Sigmoid colon (tissue), 7 donors: ENCODE results near the gene CEP128. TPM values are rescaled to one million over a fixed set of nuclear protein-coding genes. Genes with fewer than 3 reads are reported as not detected.

Source experiments
- DNase-seq: peaks from one replicate; pipeline ENCODE4 v3.0.0-alpha.2; 2019
- H3K27ac ChIP-seq, 4 donors: fragments of 200-600 bp; sonication (generic); one replicate each; pipeline ENCODE4 v1.5.1; 2016 to 2019; ENCODE audit warnings: mild to moderate bottlenecking in 1 of 4
- H3K27me3 ChIP-seq, 3 donors: fragments of 200-600 bp; sonication (generic); one replicate each; pipeline ENCODE4 v1.5.1; 2019; ENCODE audit warnings: mild to moderate bottlenecking in 1 of 3
- H3K36me3 ChIP-seq, 4 donors: fragments of 200-600 bp; sonication (generic); one replicate each; pipeline ENCODE4 v1.5.1; 2016 to 2019
- H3K4me1 ChIP-seq, 4 donors: fragments of 200-600 bp; sonication (generic); one replicate each; pipeline ENCODE4 v1.5.1; 2017 to 2019
- H3K4me3 ChIP-seq, 4 donors: fragments of 200-600 bp; sonication (generic); one replicate each; pipeline ENCODE4 v1.5.1; 2017 to 2019; ENCODE audit warnings: mild to moderate bottlenecking in 2 of 4, moderate library complexity in 1 of 4
- H3K9me3 ChIP-seq, 4 donors: fragments of 200-600 bp in 3 of 4; sonication (generic) in 3 of 4; one replicate each; pipeline versions ENCODE4 v1.5.1 to v1.6.1; 2013 to 2019
- EP300 ChIP-seq, 4 donors: sonication (generic); formaldehyde crosslinking; IDR thresholded peaks; one replicate each; pipeline ENCODE4 v1.6.1; 2017; ENCODE audit warnings: antibody characterized with exemption in 4 of 4
- POLR2A ChIP-seq, 2 donors: fragments of 450-650 bp; IDR thresholded peaks; one replicate each; pipeline ENCODE4 v1.6.1; 2016; ENCODE audit warnings: antibody characterized with exemption in 2 of 2, mild to moderate bottlenecking in 2 of 2, moderate library complexity in 2 of 2
- POLR2AphosphoS5 ChIP-seq, 4 donors: sonication (generic); formaldehyde crosslinking; IDR thresholded peaks; one replicate each; pipeline ENCODE4 v1.6.1; 2017; ENCODE audit warnings: antibody characterized with exemption in 4 of 4
- WGBS, 2 donors: extraction: QIAGEN DNeasy Blood & Tissue Kit; methylation state at CpG; one replicate each; pipeline ENCODE4 v1.1.7; 2013; 5-methylcytosine and 5-hydroxymethylcytosine counted together
- intact Hi-C: fragments of 100-400 bp; cut with DNase I; formaldehyde crosslinking; loops from one replicate; pipeline ENCODE4 v1.15.1; 2023
- polyA plus RNA-seq, 3 donors: library from polyadenylated mRNA; stranded (reverse); fragments of 200-250 nt; gene quantifications; one replicate each; pipeline ENCODE4 v1.2.3, GENCODE V29; 2013
- total RNA-seq, 4 donors: library from RNA; depleted of rRNA; stranded (reverse); fragments of >200 nt; gene quantifications; one replicate each; pipeline ENCODE4 v1.1.0, GENCODE V29; 2016
- TF ChIP-seq, protein P1 (sequence below), 4 experiments: fragments of 450-650 bp in 3 of 4; fragments of 200-600 bp in 1 of 4; IDR thresholded peaks; one replicate each; pipeline ENCODE4 v1.5.1; 2016 to 2019; ENCODE audit warnings: antibody characterized with exemption in 4 of 4, mild to moderate bottlenecking in 3 of 4, moderate library complexity in 2 of 4
- donor health status: healthy with polysubstance abuse.
- donor health status: Bipolar disorder and iron deficiency.
- donor health status: healthy.

CEP128 gene
- total and polyA plus RNA-seq, 7 donors: 0.60 to 16.6 (median 8.3) TPM

DNA sequence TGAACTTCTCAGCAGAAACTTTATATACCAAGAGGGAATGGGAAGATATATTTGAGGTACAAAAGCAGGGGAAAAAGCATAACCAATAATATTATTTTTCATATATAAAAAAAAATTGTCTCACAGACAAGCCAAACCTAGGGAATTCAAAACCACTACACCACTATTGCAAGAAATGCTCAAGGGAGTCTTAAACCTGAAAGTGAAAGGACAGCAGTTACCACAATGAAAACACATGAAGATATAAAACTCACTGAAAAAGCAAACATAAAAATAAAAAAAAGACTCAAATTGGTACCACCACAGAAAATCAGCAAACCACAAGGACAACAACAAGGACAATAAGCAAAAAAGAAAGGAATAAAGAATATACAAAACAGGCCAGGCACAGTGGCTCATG is 131.9 kb downstream of the CEP128 start:
- TF ChIP-seq EP300 (IDR thresholded peaks at IDR 0.05) (no peak), POLR2A (IDR thresholded peaks at IDR 0.05) (no peak), POLR2AphosphoS5 (IDR thresholded peaks at IDR 0.05) (no peak)
- TF ChIP-seq, protein P1, sequence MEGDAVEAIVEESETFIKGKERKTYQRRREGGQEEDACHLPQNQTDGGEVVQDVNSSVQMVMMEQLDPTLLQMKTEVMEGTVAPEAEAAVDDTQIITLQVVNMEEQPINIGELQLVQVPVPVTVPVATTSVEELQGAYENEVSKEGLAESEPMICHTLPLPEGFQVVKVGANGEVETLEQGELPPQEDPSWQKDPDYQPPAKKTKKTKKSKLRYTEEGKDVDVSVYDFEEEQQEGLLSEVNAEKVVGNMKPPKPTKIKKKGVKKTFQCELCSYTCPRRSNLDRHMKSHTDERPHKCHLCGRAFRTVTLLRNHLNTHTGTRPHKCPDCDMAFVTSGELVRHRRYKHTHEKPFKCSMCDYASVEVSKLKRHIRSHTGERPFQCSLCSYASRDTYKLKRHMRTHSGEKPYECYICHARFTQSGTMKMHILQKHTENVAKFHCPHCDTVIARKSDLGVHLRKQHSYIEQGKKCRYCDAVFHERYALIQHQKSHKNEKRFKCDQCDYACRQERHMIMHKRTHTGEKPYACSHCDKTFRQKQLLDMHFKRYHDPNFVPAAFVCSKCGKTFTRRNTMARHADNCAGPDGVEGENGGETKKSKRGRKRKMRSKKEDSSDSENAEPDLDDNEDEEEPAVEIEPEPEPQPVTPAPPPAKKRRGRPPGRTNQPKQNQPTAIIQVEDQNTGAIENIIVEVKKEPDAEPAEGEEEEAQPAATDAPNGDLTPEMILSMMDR (IDR thresholded peaks at IDR 0.05): no peak

DNA sequence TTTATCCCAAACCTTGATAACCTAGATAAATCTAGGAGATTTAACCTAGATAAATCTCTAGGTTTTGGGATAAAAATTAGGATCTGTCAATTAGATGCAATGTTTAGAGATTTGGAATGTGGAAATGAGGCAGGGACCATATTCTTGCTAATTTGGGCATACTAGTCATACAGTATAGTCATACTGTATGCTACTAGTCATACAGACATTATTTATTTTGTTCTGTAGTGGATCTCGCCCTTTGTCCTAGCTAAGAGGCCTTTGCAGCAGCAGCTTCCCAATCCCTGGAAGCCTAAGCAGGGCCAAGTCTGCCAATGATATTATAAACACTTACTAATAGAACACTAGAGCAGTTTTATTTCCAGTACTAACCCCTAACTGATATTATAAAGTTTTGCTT is 136.4 kb downstream of the CEP128 start:
- 74 to 87% methylated on average over 1 of the region's 1 CpG for WGBS, 2 donors

More for the DNA sequence above, 131.9 kb downstream of the CEP128 start:
- Histone ChIP-seq H3K4me3 (no peak overlapping the region), H3K27me3 (no peaks in the 10 kb centered on the region), H3K27ac (no peak overlapping the region), H3K4me1 (no peaks in the 10 kb centered on the region), H3K36me3 (no peaks in the 10 kb centered on the region), H3K9me3 (no peaks in the 10 kb centered on the region)
- intact Hi-C loops: no loop called here
- no peak for DNase-seq

DNA sequence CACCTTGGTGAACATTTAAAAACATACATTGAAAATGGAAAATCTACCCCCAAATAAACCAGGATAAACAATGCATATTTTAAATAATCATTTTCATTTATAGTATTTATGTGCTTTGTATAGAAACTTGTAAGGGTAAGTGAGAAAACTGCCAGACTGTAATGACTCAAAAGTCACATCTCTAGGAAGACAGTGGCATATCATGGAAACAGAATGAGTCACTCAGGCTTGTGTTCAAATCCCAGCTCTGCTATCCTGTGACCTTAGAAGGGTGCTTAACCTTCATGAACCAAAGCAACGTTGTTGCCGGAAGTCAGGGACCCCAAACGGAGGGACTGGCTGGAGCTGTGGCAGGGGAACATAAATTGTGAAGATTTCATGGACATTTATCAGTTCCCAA is 142.7 kb downstream of the CEP128 start:
- TF ChIP-seq EP300 (IDR thresholded peaks at IDR 0.05) (no peak), POLR2A (IDR thresholded peaks at IDR 0.05) (no peak)
- intact Hi-C loops: no loop called here
- WGBS, 2 donors: 94 to 97% methylated on average over 3 of the region's 3 CpGs
- no peaks in the 10 kb centered on the region for H3K36me3 ChIP-seq
- H3K4me3 ChIP-seq: no peak overlapping the region
- H3K4me1 ChIP-seq: no peaks in the 10 kb centered on the region
- H3K27me3 ChIP-seq: no peaks in the 10 kb centered on the region
- peaks cover 0 to 5% (median 0%) of the 10 kb centered on the region in 4 donors for H3K9me3 ChIP-seq
- no peak for DNase-seq
- no peak overlapping the region for H3K27ac ChIP-seq

More for the DNA sequence above, 136.4 kb downstream of the CEP128 start:
- H3K27me3 ChIP-seq: no peaks in the 10 kb centered on the region
- TF ChIP-seq EP300 (IDR thresholded peaks at IDR 0.05) (no peak), POLR2A (IDR thresholded peaks at IDR 0.05) (no peak), POLR2AphosphoS5 (IDR thresholded peaks at IDR 0.05) (no peak)
- TF ChIP-seq, protein P1 (IDR thresholded peaks at IDR 0.05): no peak
- intact Hi-C loops: no loop called here
- no peaks in the 10 kb centered on the region for H3K9me3 ChIP-seq
- no peak overlapping the region for H3K4me3 ChIP-seq
- no peak for DNase-seq
- no peaks in the 10 kb centered on the region for H3K4me1 ChIP-seq
- no peaks in the 10 kb centered on the region for H3K36me3 ChIP-seq
- no peak overlapping the region for H3K27ac ChIP-seq

DNA sequence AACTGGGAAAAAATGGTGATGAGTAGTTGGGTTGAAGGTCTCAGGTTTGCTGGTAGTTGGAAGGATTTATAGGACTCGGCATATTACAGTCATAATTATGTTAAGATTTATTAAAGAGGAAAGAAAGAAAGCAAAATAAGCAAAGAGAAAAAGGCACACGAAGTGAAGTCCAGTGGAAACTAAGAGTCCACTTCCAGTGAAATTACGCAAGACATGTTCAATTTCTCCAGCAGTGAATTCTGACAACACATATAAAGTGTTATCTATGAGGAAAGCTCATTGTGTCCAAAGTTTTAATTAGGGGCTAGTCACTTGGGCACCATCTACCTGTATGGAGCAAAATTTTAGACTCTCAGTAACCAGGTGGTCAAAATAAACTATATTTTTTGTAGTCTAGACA is 143.3 kb downstream of the CEP128 start:
- peaks cover 0 to 5% (median 0%) of the 10 kb centered on the region in 4 donors for H3K9me3 ChIP-seq
- WGBS, 2 donors: 92 to 93% methylated on average over 3 of the region's 3 CpGs
- TF ChIP-seq EP300 (IDR thresholded peaks at IDR 0.05) (no peak), POLR2AphosphoS5 (IDR thresholded peaks at IDR 0.05) (no peak), POLR2A (IDR thresholded peaks at IDR 0.05) (no peak)
- TF ChIP-seq, protein P1 (IDR thresholded peaks at IDR 0.05): no peak
- no peak for DNase-seq
- no peaks in the 10 kb centered on the region for H3K27me3 ChIP-seq
- H3K4me1 ChIP-seq: no peaks in the 10 kb centered on the region
- intact Hi-C loops: no loop called here
- H3K4me3 ChIP-seq: no peak overlapping the region
- no peaks in the 10 kb centered on the region for H3K36me3 ChIP-seq
- H3K27ac ChIP-seq: no peak overlapping the region

DNA sequence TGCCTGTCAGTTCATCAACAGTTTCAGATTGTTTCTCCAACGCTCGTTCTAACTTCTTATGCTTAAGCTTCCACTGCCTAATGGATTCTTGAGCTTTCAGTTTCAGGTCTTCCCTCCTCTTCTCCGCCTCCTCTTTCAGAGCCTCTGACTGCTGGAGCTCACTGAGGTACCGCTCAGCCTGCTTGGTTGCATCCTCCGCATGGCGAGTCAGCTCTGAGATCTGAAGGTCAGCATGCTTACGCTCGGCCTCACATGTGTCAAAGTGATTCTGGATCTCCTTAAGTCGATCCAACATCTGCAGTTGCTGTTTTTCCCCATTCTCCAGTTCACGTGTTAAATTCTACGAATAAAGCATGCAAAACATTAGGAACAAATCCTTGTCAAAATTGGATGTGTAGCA is 148.8 kb downstream of the CEP128 start:
- no peaks in the 10 kb centered on the region for H3K4me1 ChIP-seq
- intact Hi-C loops: no loop called here

More for the DNA sequence above, 148.8 kb downstream of the CEP128 start:
- DNase-seq: no peak
- Histone ChIP-seq H3K27me3 (no peaks in the 10 kb centered on the region), H3K36me3 (peaks cover 0 to 13% (median 2%) of the 10 kb centered on the region in 4 donors), H3K27ac (no peak overlapping the region), H3K4me3 (no peak overlapping the region), H3K9me3 (no peaks in the 10 kb centered on the region)
- TF ChIP-seq EP300 (IDR thresholded peaks at IDR 0.05) (no peak), POLR2A (IDR thresholded peaks at IDR 0.05) (no peak), POLR2AphosphoS5 (IDR thresholded peaks at IDR 0.05) (no peak)
- TF ChIP-seq, protein P1 (IDR thresholded peaks at IDR 0.05): no peak
- 97% methylated on average over 11 of the region's 11 CpGs for whole genome bisulfite sequencing, 2 donors
